GM12878 (cell line): ENCODE measurements around the gene MYL11. TPM values are rescaled to one million over a fixed set of nuclear protein-coding genes. Genes with fewer than 3 reads are reported as not detected.

Experiments
- ATAC-seq: fragments of 200-7000 bp; cut with Tn5 transposase; 3 replicates; pipeline ENCODE4 v1.9.1; 2020; ENCODE audit warnings: mild to moderate bottlenecking, moderate library complexity
- BruUV-seq: library from RNA; stranded (reverse); fragments of 400-500 nt; replicated peaks from 2 replicates; lab custom pipeline; 2021; lab: Mats Ljungman, UMichigan
- CTCF ChIA-PET: fragments of 300-600 bp; sonication (Branson Sonifier 250); formaldehyde crosslinking; extraction: SDS; loops from one replicate; lab custom pipeline; 2021; ENCODE audit warnings: inconsistent platforms; lab: Yijun Ruan, JAX
- POLR2A ChIA-PET: fragments of 350-600 bp; formaldehyde crosslinking; extraction: SDS; loops from one replicate; lab custom pipeline; 2021; ENCODE audit warnings: inconsistent platforms; lab: Charles Lee
- RAD21 ChIA-PET: fragments of 300-600 bp; sonication (Branson Sonifier 250); formaldehyde crosslinking; loops from one replicate; lab custom pipeline; 2023; ENCODE audit warnings: antibody characterized with exemption; ENCODE audit not compliant: unreplicated experiment; lab: Charles Lee
- SMC1A ChIA-PET: fragments of 300-600 bp; sonication (Branson Sonifier 250); formaldehyde crosslinking; loops from one replicate; lab custom pipeline; 2023; ENCODE audit not compliant: unreplicated experiment, uncharacterized antibody; lab: Charles Lee
- DNase-seq: peaks from one replicate; pipeline ENCODE4 v3.0.0-alpha.2; 2011; ENCODE audit warnings: low read depth, low spot score
- FAIRE-seq: peaks from 3 replicates; lab custom pipeline; 2011; peaks lifted over from hg19 to GRCh38; lab: Jason Lieb, UNC
- H2AFZ ChIP-seq: 2 replicates; pipeline ENCODE4 v1.6.0; 2011; ENCODE audit warnings: low read depth, low read length, control low read depth; ENCODE audit not compliant: control insufficient read depth
- H3K27ac ChIP-seq: 2 replicates; pipeline ENCODE4 v1.5.1; 2011; ENCODE audit warnings: control low read depth; ENCODE audit not compliant: control insufficient read depth, insufficient read depth
- H3K27me3 ChIP-seq, 2 experiments: replicated peaks in 1 of 2; 2 replicates each; pipeline versions ENCODE4 v1.6.0 to v1.6.1; 2011; ENCODE audit warnings: low read length in 1 of 2; ENCODE audit not compliant: control insufficient read depth in 2 of 2, insufficient read depth in 2 of 2
- H3K36me3 ChIP-seq, 2 experiments: 2 replicates each; pipeline ENCODE4 v1.5.1; 2011; ENCODE audit warnings: low read length in 1 of 2; ENCODE audit not compliant: control insufficient read depth in 2 of 2, insufficient read depth in 2 of 2
- H3K4me1 ChIP-seq: 2 replicates; pipeline ENCODE4 v1.6.1; 2011; ENCODE audit warnings: mild to moderate bottlenecking, low read length, moderate library complexity, mixed read lengths; ENCODE audit not compliant: control insufficient read depth, insufficient read depth
- H3K4me2 ChIP-seq: 2 replicates; pipeline ENCODE4 v1.6.0; 2011; ENCODE audit warnings: control low read depth; ENCODE audit not compliant: control insufficient read depth, insufficient read depth
- H3K4me3 ChIP-seq: fragments of 200-600 bp; sonication (generic); 2 replicates; pipeline ENCODE4 v1.5.1; 2016
- H3K79me2 ChIP-seq: 2 replicates; pipeline ENCODE4 v1.6.0; 2011; ENCODE audit warnings: low read length; ENCODE audit not compliant: control insufficient read depth, insufficient read depth
- H3K9ac ChIP-seq: 2 replicates; pipeline ENCODE4 v1.8.0; 2011; ENCODE audit warnings: low read length, control low read depth, mixed read lengths; ENCODE audit not compliant: control insufficient read depth, insufficient read depth
- H3K9me3 ChIP-seq: replicated peaks from 3 replicates; pipeline ENCODE4 v1.5.1; 2011; ENCODE audit warnings: mild to moderate bottlenecking, low read length; ENCODE audit not compliant: control insufficient read depth, insufficient read depth
- H4K20me1 ChIP-seq: 2 replicates; pipeline ENCODE4 v1.6.0; 2011; ENCODE audit not compliant: control insufficient read depth, insufficient read depth
- CREM ChIP-seq: IDR thresholded peaks from 2 replicates; pipeline ENCODE4 v1.6.1; 2014; ENCODE audit warnings: antibody characterized with exemption, low read depth
- DPF2 ChIP-seq: fragments of 450-650 bp; IDR thresholded peaks from 2 replicates; pipeline ENCODE4 v1.6.1; 2017; ENCODE audit warnings: mild to moderate bottlenecking
- EP300 ChIP-seq, 2 experiments: fragments of 150-350 bp in 1 of 2; IDR thresholded peaks; 2 replicates each; pipeline ENCODE4 v1.6.1; 2011 to 2012; ENCODE audit warnings: low read depth in 2 of 2, low read length in 2 of 2, borderline replicate concordance in 1 of 2, improper control_type of control experiment in 1 of 2, inconsistent platforms in 1 of 2; ENCODE audit not compliant: control insufficient read depth in 1 of 2
- MEF2A ChIP-seq: IDR thresholded peaks from 2 replicates; pipeline ENCODE4 v1.6.1; 2011; ENCODE audit warnings: low read depth, mild to moderate bottlenecking, low read length, moderate library complexity; ENCODE audit not compliant: insufficient read depth
- TCF12 ChIP-seq: IDR thresholded peaks from 2 replicates; pipeline ENCODE4 v1.6.1; 2011; ENCODE audit warnings: low read depth, mild to moderate bottlenecking, low read length
- YBX1 ChIP-seq: fragments of 450-650 bp; IDR thresholded peaks from 2 replicates; pipeline ENCODE4 v1.6.1; 2016; ENCODE audit warnings: antibody characterized with exemption
- WGBS: methylation state at CpG from one replicate; pipeline ENCODE4 v1.1.6; 2016; ENCODE audit warnings: low lambda C conversion rate; ENCODE audit not compliant: insufficient replicate concordance, insufficient coverage; ENCODE audit errors: missing lambda C conversion rate; 5-methylcytosine and 5-hydroxymethylcytosine counted together
- in situ Hi-C: fragments of 300-500 bp; cut with MboI; formaldehyde crosslinking; loops from 9 replicates; pipeline ENCODE4 v1.14.3; 2018; ENCODE audit warnings: mixed read lengths
- intact Hi-C: fragments of 100-400 bp; cut with micrococcal nuclease; formaldehyde crosslinking; loops from one replicate; pipeline ENCODE4 v1.14.2; 2022; ENCODE audit not compliant: unreplicated experiment
- polyA plus RNA-seq, 11 experiments: library from polyadenylated mRNA; depleted of rRNA in 4 of 11; unstranded in 6 of 11; stranded (reverse) in 5 of 11; fragments of >200 nt; fragmentation: Nextera tagmentation in 4 of 11; fragmentation: Illumina TruSeq in 1 of 11; extraction: Ambion mirVana in 4 of 11; extraction: Trizol in 1 of 11; gene quantifications; 1 replicate in 1 of 11; 2 replicates in 10 of 11; pipeline versions ENCODE4 v1.2.1 to v1.2.3, GENCODE V29; 2011 to 2016; ENCODE audit warnings: inconsistent platforms in 2 of 11, missing spikeins in 2 of 11, low read depth in 1 of 11
- total RNA-seq, 4 experiments: library from RNA; depleted of rRNA in 3 of 4; stranded (reverse); fragments of >200 nt in 3 of 4; fragmentation: Illumina TruSeq in 1 of 4; extraction: Trizol in 1 of 4; gene quantifications; 2 replicates each; pipeline versions ENCODE4 v1.2.1 to v1.2.3, GENCODE V29; 2013 to 2021
- TF ChIP-seq, protein P1 (sequence below): IDR thresholded peaks from 2 replicates; pipeline ENCODE4 v1.6.1; 2011; ENCODE audit warnings: mild to moderate bottlenecking, low read depth, low read length, moderate library complexity; ENCODE audit not compliant: insufficient replicate concordance
- TF ChIP-seq, protein P2 (sequence below): fragments of 150-350 bp; IDR thresholded peaks from 2 replicates; pipeline ENCODE4 v1.6.1; 2016; ENCODE audit warnings: low read depth, low read length
- TF ChIP-seq, protein P3 (sequence below): fragments of 450-650 bp; formaldehyde crosslinking; IDR thresholded peaks from 2 replicates; pipeline ENCODE4 v1.4.0; 2020; ENCODE audit warnings: mild to moderate bottlenecking, moderate library complexity

MYL11 gene
- total and polyA plus RNA-seq, 10 of the 15 experiments (the other 5 are each of a cell fraction or from before 2014, with no cell fraction given): 0.19 to 1.2 (median 0.61) TPM; not detected in 5

DNA sequence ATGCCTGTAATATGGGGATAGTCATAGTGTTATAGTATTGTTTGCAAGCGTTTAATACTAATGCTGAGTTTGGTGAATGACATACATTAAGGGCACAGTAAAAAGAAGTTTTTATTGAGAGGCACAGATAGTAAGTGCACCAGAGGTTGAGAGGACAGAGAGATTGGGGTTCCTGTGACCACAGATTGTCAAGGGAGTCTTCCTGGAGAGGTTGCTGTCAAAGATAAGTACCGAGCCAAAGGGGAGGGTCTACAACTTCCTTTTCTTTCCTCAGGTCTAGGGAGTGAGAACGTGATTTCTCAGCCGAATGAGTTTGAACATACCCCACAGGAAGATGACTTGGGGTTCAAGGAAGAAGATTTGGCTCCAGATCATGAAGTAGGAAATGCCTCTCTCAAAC is 22.5 kb downstream of the MYL11 start:
- Histone ChIP-seq H3K4me3 (no peak overlapping the region), H3K4me1 (peaks cover 13% of the 10 kb centered on the region), H3K9ac (no peak overlapping the region), H3K27ac (no peak overlapping the region), H3K27me3 (no peaks in the 10 kb centered on the region), H3K36me3 (peaks cover 0 to 2% of the 10 kb centered on the region in 2 experiments; a peak in 3 of 4 replicates), H2AFZ (no peak overlapping the region)
- WGBS: 76% methylated on average over 4 of the region's 4 CpGs
- SMC1A ChIA-PET: interaction anchor here (1.5 to 1.6 kb wide), 2 partner anchors 12 to 139 kb away, joined by 3 to 5 read pairs; no protein-coding TSS in a partner anchor
- no peak for ATAC-seq
- intact Hi-C loops: no loop called here
- FAIRE-seq: no peak
- TF ChIP-seq CREM (no peak), TCF12 (no peak), YBX1 (no peak), DPF2 (no peak), MEF2A (no peak), EP300 (IDR thresholded peaks at IDR 0.05; ENCODE audit: borderline replicate concordance in 1 of 2, control insufficient read depth in 1 of 2, low read depth in 2 of 2, low read length in 2 of 2) (no peak)
- TF ChIP-seq, protein P1, sequence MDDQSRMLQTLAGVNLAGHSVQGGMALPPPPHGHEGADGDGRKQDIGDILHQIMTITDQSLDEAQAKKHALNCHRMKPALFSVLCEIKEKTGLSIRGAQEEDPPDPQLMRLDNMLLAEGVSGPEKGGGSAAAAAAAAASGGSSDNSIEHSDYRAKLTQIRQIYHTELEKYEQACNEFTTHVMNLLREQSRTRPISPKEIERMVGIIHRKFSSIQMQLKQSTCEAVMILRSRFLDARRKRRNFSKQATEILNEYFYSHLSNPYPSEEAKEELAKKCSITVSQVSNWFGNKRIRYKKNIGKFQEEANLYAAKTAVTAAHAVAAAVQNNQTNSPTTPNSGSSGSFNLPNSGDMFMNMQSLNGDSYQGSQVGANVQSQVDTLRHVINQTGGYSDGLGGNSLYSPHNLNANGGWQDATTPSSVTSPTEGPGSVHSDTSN: no peak
- TF ChIP-seq, protein P2, sequence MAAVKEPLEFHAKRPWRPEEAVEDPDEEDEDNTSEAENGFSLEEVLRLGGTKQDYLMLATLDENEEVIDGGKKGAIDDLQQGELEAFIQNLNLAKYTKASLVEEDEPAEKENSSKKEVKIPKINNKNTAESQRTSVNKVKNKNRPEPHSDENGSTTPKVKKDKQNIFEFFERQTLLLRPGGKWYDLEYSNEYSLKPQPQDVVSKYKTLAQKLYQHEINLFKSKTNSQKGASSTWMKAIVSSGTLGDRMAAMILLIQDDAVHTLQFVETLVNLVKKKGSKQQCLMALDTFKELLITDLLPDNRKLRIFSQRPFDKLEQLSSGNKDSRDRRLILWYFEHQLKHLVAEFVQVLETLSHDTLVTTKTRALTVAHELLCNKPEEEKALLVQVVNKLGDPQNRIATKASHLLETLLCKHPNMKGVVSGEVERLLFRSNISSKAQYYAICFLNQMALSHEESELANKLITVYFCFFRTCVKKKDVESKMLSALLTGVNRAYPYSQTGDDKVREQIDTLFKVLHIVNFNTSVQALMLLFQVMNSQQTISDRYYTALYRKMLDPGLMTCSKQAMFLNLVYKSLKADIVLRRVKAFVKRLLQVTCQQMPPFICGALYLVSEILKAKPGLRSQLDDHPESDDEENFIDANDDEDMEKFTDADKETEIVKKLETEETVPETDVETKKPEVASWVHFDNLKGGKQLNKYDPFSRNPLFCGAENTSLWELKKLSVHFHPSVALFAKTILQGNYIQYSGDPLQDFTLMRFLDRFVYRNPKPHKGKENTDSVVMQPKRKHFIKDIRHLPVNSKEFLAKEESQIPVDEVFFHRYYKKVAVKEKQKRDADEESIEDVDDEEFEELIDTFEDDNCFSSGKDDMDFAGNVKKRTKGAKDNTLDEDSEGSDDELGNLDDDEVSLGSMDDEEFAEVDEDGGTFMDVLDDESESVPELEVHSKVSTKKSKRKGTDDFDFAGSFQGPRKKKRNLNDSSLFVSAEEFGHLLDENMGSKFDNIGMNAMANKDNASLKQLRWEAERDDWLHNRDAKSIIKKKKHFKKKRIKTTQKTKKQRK: no peak
- TF ChIP-seq, protein P3, sequence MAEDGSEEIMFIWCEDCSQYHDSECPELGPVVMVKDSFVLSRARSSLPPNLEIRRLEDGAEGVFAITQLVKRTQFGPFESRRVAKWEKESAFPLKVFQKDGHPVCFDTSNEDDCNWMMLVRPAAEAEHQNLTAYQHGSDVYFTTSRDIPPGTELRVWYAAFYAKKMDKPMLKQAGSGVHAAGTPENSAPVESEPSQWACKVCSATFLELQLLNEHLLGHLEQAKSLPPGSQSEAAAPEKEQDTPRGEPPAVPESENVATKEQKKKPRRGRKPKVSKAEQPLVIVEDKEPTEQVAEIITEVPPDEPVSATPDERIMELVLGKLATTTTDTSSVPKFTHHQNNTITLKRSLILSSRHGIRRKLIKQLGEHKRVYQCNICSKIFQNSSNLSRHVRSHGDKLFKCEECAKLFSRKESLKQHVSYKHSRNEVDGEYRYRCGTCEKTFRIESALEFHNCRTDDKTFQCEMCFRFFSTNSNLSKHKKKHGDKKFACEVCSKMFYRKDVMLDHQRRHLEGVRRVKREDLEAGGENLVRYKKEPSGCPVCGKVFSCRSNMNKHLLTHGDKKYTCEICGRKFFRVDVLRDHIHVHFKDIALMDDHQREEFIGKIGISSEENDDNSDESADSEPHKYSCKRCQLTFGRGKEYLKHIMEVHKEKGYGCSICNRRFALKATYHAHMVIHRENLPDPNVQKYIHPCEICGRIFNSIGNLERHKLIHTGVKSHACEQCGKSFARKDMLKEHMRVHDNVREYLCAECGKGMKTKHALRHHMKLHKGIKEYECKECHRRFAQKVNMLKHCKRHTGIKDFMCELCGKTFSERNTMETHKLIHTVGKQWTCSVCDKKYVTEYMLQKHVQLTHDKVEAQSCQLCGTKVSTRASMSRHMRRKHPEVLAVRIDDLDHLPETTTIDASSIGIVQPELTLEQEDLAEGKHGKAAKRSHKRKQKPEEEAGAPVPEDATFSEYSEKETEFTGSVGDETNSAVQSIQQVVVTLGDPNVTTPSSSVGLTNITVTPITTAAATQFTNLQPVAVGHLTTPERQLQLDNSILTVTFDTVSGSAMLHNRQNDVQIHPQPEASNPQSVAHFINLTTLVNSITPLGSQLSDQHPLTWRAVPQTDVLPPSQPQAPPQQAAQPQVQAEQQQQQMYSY (CRISPR knock-in tag): no peak
- TF ChIP-seq, all 136 proteins: peak for 0
- no peak for DNase-seq
- RAD21 ChIA-PET: interaction anchor here (1.2 to 2.4 kb wide), 3 partner anchors 11 to 40 kb away, joined by 6 to 32 read pairs (median 6); partner anchors contain the start of gene ZNF771
- no peaks in the 10 kb centered on the region for H3K9me3 ChIP-seq
- H4K20me1 ChIP-seq: no peaks in the 10 kb centered on the region
- in situ Hi-C loops: no loop called here
- POLR2A ChIA-PET: interaction anchor here (0.6 to 3.1 kb wide), 5 partner anchors 10 to 637 kb away, joined by 3 to 25 read pairs (median 5); partner anchors contain the start of genes SEPTIN1 and STX4
- no TSS peak for BruUV-seq
- peaks cover 5% of the 10 kb centered on the region for H3K79me2 ChIP-seq
- CTCF ChIA-PET: interaction anchor here (1.0 to 1.6 kb wide), 4 partner anchors 9 to 306 kb away, joined by 3 to 5 read pairs (median 3); partner anchors contain the start of gene TBX6
- no peak overlapping the region for H3K4me2 ChIP-seq
